CD1c-positive myeloid dendritic cell (primary cell): ENCODE measurements around the gene HIVEP3.
A peak's percentile ranks its signal among the peaks of the same experiment; 100 is the strongest.
"Not testable (repeated sequence)": the region's sequence is repeated elsewhere in the genome, so short reads cannot be mapped to it uniquely, and the experiment has no call there.

Experiments used
- DNase-seq: peaks from one replicate; pipeline ENCODE4 v3.0.0-alpha.2; 2016; ENCODE audit errors: extremely low spot score

HIVEP3 gene

DNA sequence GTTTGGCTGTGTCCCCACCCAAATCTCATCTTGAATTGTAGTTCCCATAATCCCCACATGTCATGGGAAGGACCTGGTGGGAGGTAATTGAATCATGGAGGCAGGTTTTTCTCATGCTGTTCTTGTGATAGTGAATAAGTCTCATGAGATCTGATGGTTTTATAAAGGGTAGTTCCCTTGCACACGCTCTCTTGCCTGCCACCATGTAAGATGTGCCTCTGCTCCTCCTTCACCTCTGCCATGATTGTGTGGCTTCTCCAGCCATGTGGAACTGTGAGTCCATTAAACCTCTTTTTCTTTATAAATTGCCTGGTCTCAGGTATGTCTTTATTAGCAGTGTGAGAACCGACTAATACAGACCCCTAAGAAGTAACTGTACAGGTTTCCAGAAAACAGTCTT is 2.5 kb upstream of the HIVEP3 start:
- not testable (repeated sequence) for DNase-seq

DNA sequence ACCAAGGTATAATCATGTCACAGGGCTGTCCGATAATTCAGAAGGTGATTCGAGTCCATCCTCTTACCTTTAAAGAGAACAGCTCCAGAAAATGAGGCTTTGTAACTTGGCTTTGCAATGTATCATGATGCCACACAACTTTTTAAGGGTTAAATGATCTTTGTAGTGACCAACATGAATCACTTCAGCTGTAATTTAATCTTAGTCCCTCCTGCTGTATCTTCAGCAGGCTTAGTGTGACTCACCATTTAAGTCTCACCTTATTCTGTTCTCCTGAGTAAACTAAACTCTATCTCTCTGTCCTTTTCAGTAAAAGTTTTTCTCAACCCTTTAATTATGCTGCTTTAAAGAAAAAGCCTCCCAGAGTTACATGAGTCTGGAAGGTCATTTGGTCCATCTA is 1.9 kb upstream of the HIVEP3 start:
- no peak for DNase-seq

DNA sequence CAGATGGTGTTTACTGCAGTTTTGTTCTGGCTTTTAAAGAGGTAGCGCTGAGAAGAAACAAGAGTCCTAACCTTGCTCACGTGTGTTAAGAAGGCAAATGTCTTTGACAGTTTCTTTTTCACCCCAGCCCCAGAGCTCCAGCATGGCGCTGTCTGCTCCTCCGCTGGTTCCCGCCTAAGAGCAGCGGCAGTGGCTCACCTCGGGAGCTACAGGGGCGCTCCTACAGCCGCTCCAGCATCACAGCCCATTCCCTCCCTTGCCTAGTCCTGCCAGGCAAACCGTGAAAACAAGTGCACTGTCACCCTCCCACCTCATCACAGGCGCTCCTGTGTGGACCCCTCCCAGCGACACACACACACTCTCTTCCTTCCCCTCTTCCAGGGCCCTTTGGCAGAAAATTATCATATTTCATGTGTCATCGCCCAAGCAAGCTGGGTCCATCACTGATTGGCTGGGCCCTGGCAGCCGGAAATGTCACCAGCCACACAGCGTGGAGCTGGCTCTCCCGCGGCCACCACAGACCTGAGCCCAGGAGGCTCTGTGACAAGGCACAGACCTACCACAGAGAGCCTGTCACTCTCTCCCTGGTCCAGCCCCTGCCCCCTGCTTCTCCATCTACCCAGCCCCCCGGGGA is 1.2 kb upstream of the HIVEP3 start:
- peak; percentile 44 for DNase-seq

DNA sequence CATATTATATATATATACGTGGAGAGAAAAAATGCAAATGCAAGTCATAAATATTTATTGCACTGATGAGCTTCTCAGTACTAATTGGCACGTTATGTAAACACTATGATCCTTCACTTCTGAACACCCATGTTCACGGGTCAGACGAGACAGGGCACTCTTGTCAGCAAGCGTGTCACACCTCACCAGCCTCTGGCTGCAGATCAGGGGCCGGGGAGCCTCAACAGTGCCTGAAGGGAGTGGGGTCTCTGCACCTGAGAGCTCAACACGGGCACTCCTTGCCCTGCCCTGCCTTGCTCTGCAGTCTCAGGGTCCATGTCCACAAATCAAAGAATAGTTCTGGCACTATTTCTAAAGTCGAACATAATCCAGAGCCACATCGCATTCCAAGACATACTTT is 409 bp upstream of the HIVEP3 start:
- no peak for DNase-seq

DNA sequence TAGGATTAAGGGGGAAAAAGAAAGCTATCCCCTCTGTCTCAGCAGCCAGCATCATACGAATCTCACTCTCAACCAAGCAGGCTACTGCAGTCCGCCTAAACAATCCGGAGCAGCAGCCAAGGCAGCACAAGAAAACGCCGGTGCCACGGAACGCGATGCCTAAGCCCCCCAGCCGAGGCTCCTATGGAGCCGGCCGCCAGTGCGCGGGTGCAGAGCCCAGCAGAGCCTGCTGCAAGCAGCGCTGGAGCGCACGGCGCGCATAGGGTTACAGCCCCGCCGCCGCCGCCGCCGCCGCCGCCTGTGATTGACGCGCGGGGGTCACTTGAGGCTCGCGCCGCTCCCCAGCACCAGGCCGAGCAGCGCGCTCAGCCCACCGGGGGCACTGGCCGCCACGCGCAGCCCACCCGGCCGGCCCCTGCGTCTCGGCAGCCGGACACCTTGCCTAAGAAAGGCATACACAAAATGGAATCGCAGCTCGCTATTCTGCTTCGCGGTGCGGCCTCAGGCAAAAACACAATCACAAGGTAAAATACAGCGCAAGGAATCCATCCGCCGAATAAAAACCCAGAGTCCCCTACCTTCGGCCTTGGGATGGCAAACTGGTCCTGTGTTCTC is 780 bp downstream of the HIVEP3 start:
- DNase-seq: peak; percentile 9

DNA sequence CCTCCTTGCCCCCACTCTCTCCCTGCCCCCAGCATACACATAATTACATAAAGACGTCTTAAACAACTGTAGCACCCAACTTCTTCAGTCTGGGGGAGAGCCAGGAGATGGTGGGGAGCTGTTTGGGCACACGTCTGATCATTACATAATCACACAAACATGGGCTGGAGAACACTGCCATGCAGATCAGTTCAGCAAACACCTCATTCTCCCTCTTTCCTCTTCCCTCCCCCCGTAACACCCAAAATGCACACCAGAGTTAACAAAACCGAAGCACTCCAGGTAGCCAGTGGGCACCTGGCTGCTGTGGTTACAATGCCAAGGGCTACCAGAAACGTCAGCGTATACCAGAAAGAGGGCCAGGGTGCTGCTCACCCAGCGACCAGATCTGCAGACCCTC is 1.6 kb downstream of the HIVEP3 start:
- DNase-seq: no peak

DNA sequence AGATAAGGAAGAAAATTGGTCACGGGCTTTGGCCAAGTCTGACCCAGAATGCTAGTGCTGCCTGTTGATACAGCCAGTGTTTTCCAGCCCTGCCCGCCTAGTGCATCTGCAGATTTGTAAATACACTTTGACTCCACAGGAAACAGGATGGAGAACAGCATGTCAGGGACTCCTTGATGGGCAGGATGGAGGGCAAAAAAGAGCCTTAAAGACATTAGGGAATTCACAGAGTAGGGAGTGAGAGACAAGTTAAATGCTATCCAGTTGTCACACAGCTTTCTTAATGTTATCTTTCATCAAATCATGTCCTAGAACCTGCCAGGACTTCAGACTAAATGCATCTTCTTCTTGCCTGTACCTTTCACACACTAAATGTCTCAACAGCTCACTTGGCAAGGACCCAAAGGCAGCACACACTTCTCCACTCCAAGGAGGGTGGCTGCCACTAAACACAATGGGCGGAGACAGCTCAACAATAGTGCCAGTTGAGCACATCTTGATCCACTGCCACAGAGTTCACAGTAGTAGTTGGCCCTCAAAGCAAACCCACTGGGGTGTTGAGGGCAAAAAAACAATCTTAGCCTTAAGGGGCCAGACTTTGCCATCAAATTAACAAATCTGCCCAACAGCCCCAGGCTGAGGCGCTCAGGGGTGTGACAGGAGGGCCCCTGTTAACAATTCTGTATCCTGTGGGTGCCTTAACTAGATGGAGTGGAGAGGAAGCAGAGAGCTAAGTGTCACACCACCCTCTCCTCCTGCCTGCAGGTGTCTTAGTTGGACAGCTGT is 2.7 kb downstream of the HIVEP3 start:
- peak; percentile 9 for DNase-seq

DNA sequence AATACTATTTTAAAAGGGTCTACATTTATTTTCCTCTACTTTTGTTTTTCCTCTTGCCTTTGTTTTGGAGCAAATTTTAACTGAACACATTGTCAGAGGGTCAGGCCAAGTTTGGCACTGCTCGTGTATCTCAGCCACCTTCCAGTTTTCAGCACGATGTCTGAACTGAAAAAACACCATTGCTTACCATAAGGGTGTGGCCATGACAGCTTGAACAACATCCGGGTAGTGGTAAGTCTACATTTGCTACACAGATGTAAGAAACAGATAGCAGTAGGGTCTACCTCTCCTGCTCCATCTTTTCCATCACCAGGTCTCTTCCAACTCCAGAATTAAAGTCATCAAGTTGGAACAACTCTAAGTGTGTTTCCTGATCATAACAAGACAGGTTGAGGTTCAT is 4.2 kb downstream of the HIVEP3 start:
- no peak for DNase-seq

DNA sequence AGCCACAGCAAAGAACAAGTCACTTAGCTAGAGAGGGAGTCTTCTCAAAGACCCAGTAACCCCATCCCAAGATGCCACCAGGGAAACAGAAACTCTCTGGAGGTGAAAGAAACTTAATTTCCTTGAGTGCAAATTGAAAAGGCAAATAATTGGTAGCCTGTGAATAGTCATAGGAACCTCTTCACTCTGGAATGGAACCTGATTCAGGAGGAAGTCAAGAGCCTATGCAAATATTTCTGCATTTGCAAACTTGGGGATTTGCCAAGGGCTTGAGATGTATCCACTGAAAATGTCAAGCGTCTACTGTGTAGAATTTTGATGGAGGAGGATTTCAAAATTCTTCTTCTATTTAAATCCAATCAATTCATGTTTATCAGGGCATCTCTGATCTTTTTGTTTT is 5.7 kb downstream of the HIVEP3 start:
- DNase-seq: no peak

- no peak for DNase-seq
Observed at GRCh38 chr1:41908288-41908895, 10.3 kb downstream of the HIVEP3 start.

GRCh38 chr1:41907446-41907845 is 11.3 kb downstream of the HIVEP3 start:
- no peak for DNase-seq

GRCh38 chr1:41906943-41907342 is 11.8 kb downstream of the HIVEP3 start:
- DNase-seq: no peak

GRCh38 chr1:41905093-41905675 is 13.5 kb downstream of the HIVEP3 start:
- DNase-seq: no peak

DNA sequence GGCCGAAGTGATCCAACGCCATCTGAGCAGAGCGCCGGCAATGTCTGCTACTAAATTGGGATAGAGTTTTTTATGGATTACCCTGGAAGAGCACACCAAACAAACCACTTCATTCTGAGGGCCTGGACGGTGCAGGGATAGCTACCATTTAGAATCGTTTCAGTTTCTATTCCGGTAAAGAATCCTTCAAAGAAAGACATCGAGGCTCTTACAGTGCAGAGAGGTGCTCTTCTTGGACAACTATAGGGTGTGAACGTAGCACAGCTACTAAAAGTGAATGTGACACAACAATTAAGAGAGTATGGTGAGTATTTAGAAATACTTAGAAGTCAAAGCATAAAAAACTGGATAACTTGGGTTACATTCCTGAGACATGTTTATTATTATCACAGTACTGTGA is 16.1 kb downstream of the HIVEP3 start:
- DNase-seq: no peak

DNA sequence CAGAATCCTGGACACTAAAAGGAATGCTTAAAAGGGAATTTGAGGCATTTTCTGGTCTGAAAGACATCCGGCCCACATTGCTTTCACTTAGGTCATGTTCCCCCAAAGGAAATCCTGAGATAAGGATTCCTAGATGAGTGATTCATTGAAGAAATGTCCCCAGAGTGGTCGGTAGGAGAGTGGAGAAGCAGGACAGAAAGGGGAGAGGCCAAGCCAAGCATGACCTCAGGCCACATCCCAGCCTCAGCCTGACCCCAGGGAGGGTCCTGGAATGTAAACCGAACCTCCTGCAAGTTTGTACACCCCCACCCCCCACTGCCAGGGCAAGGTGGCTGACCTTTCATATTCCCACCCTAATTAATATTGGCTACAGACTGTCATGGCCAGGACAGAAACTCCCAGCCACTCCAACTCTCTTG is 16.6 kb downstream of the HIVEP3 start:
- DNase-seq: no peak

DNA sequence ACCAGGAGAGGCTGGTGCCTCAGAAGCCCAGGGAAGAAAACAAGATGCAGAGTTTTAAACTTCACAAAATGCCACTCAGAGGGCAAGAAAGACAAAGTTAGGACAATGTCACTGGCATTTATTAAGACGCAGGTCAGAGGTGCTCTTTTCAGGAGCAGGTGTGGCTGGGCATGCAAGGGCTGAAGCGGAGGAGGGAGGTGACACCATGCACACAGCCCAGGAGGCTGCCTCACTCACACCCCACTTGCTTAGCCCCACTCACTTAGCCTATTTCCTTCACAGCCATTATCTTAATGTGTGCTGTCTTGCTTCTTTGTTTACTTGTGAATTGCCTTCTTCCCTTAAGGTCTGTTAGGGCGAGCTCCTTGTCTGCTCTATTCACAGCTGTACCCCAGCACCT is 17.2 kb downstream of the HIVEP3 start:
- no peak for DNase-seq

DNA sequence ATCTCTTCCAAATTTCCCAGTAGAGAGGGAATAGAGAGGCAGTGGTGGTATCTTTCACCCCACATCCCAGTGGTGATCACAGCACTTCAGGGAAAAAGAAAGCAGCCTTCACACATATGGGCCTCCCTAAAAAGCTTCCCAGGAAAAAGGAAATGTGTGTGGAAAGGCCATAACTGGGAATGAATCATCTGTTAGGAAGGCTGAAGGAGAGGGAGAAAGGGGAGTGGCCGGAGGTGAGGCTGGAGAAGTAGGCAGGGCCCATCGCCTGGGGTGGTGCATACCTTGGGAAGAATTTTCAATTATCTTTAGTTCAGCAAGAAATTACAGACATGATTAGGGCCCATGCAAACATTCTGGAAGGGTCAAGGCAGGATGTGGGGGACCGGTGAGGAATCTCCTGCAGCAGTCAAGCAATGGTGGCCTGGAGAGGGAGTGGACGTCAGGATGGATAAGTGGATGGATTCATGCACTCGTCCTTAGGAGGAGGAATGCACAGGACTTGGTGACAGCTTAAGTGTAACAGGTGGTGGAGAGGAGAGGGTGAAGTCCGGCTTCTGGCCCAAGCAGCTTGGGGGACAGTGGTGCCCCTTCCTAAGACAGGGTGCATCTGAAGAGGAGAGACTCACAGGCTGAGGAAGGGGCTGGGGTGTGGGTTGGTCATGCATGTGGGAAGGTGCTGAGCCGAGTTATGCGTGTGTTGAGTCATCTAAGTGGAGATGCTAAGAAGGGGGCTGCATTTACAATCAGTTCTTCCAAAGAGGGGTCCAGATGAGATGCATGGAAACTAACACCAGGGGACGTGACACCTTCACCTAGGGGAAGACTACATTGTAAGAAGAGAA is 17.9 kb downstream of the HIVEP3 start:
- DNase-seq: no peak

- peak; percentile 45 for DNase-seq
Observed at GRCh38 chr1:41898191-41898713, 20.5 kb downstream of the HIVEP3 start.

DNA sequence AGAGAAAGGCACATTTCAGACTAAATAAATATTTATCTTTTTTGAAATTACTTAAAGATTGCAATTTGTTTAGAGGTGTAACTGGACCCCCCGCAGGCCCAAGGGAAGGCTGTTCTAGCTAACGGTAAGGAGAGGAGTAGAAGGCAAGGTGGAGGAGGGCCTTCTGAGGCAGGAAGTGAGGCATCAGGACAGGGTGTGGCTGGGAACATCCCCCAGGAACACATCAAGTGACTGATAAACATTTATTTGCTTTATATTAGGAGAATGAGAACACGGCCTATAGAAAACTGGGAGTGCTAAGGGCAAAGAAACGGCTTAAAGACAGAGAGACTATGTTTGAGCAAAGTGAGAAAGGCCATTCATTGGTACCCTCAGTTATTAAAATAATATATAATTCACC is 23.2 kb downstream of the HIVEP3 start:
- DNase-seq: no peak

- no peak for DNase-seq
Observed at GRCh38 chr1:41894808-41895483, 23.8 kb downstream of the HIVEP3 start.
